GM23248 (cell line): ENCODE data around the gene NANOG.
"Not testable (repeated sequence)": the region's sequence is repeated elsewhere in the genome, so short reads cannot be mapped to it uniquely, and the experiment has no call there.

Source experiments
- EZH2 ChIP-seq: fragments of 200-600 bp; sonication (generic); IDR thresholded peaks from 2 replicates; pipeline ENCODE4 v1.6.1; 2018; ENCODE audit warnings: antibody characterized with exemption, mild to moderate bottlenecking; ENCODE audit not compliant: insufficient read depth, poor library complexity, severe bottlenecking
- EZH2phosphoT487 ChIP-seq: fragments of 200-600 bp; sonication (generic); IDR thresholded peaks from 2 replicates; pipeline ENCODE4 v1.6.1; 2018; ENCODE audit warnings: antibody characterized with exemption, moderate library complexity, mild to moderate bottlenecking, low read depth; ENCODE audit not compliant: insufficient read depth

GRCh38 chr12:7755668-7756067 is 33.5 kb upstream of the NANOG start:
- not testable (repeated sequence) for TF ChIP-seq EZH2phosphoT487, EZH2
